HG03196 (cell line): Measurements from ENCODE around the gene ROR2.

Experiments
- ATAC-seq: cut with Tn5 transposase; IDR thresholded peaks from one replicate; pipeline ENCODE4 v1.9.1; 2021; ENCODE audit not compliant: unreplicated experiment

Gene ROR2

DNA sequence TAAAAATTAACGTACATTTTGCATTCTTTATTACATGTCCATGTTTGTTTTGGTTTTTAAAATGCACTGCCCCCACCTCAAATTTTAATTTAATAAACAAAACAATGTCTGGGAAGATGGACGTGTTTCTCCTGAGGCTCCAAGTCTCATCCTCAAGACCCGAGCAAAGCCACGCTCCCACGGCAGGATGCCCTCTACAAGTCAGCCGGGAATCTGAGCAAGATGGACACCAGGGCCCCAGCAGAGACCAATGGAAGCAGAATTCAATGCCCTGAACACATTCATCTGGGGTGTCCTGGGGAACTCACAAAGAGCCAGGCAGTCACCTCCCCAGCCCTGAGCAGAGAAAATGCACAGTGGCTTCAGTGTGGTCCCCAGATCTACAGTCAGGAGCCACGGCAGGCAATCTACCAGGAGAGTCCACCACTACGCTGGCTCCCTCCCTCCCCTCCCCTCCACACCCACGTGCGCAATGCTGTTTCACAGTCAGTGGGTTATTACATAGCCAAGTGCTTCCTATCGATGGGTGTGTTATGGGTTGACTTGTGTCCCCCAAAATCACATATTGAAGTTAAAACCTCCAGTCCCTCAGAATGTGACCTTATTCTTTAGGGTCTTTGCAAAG, 129.8 kb downstream of the ROR2 start:
- ATAC-seq: no peak

- ATAC-seq: no peak
These were observed 131.2 kb downstream of the ROR2 start for GRCh38 chr9:91818647-91819403.

- ATAC-seq: no peak
These were observed 131.8 kb downstream of the ROR2 start for GRCh38 chr9:91818225-91818585.

DNA sequence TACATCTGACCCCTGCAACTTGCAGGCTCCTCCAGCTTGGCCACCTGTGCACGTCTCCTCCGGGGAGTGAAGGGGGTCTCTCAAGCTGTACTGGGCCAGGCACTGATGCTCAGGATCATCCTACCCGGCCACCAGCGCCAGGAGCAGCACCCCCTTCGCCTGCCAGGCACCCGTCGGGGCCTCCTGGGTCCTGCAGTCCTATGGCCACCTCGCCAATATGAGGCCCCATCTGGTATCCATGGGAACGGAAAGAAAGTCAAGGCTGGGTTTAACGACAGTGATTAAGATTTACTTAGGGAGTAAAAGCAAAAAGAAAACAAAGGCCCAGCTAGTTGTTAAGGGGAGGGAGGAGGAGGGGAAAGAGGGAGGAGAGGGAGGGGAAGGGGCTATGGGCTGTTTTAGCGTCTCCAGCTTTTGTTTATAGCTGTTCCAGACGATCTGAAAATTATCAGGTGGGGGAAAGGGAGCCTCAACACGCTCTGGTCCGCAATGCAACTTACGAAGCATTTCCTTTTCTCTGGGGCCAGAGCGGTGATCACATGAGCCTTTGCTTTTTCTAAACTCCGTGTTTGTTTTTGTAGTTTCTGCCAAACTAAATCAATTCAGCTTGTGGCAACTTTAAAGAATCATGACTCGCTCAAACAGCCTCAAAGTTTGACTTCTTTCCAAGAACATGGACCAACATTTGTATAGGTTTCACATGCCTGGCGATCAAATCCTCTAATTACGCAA, 132.4 kb downstream of the ROR2 start:
- no peak for ATAC-seq

DNA sequence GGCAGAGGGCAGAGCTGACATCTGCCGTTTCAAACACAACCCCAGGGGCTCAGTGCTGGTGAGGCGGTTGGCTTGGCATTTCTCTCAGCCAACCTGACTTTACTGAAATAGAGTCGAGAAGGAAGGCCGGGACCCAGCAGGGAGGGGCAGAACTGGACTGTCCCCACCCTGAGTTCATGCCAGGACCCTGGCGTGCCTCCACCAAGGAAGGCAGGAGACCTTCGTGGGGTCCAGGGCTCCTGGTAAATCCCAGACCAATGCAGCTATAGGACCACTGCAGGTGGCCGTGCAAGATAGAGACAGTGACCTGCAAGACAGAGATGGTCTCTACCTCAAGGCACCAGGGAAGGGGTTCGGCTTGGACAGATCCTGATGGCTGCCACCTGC, 132.9 kb downstream of the ROR2 start:
- ATAC-seq: no peak

GRCh38 chr9:91816356-91816755, 133.7 kb downstream of the ROR2 start:
- no peak for ATAC-seq

GRCh38 chr9:91815896-91816295, 134.1 kb downstream of the ROR2 start:
- no peak for ATAC-seq

DNA sequence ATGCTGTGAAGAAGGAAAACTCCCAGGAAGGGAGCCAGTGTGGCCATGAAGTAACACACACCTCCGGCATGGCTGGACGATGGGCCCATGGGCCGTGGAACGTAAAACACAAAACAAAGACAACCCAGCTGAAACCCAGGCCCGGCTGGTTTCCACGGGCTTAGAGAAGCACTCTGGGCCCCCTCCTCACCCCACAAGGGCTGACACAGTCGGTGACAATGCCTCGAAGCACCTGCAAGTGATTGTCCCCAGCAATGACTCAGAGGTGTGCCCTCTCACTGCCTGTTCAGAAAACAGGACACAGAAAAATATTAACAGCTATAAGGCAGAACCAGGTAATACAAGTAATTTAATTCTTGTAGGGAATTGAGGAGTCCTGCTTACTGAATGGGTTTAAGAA, 135.3 kb downstream of the ROR2 start:
- ATAC-seq: no peak

- no peak for ATAC-seq
These were observed 135.8 kb downstream of the ROR2 start for GRCh38 chr9:91814201-91814600.

DNA sequence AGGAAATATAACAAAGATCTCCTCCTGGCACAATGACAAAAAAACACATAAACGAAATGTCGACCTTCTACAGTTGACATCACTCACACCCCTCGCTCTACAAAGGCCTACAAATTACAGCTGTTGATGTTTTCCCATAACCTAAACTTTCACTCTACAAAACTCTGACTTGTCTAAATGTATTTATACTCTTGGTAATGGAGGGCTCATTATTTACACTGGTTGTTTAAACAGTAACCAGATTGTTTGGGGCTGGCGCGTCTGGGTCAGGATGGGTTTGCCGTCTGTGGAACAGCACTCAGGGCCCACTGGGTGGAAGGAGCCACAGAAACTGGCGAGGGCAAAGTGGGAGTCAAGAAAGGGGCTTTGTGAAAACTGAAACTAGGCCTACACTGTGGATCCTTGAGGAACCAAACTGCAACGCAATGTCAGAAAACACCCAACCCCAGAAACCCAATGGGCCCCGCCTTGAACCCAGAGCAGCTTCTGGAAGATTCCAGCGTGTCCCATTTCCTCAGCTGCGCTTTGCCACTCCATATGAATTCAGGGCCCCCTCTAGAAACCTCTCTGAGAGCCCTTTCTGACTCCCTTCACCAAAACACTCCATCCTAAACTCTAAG, 136.7 kb downstream of the ROR2 start:
- no peak for ATAC-seq

- no peak for ATAC-seq
These were observed 137.8 kb downstream of the ROR2 start for GRCh38 chr9:91812191-91812590.

DNA sequence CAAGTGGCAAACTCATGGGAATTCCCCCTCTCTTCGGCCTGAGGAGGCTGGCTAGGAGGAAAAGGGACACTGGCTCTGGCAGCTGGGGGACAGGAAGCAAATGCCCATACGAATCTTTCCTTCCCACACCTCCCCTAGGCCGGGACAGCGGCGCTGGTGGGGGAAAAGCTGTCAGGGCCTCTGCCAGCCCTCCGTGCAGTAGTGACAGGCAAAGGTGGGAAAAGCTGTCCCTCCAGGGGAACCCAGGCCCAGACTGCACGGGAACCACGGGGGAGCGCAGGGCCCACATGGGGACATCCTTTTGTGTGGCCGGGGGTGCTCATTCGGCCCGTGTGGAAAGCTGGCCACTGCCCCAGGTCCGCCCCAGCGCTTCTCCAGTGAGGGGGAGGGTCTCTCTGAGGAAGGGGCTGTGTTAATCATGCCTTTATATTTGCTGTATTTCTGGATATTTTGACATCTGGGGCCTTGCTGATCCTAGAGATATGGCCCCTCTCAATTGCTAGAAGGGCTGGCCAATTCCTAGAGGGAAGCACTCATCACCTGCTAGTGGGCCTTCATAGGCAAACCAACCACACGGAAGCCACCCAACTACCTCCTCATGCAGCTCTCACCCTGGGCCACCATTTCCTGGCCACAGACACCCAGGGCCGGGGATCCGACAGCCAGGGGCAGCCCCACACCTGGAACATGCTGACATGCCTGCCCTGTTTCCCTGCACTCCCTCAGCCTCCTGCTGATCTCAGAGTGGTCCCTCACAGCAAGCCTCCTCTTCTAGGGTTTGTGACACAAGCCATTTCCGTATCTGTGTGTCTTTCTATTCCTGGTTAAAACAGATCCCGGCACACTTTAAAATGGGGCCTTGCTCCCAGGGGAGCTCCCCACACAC, 138.8 kb downstream of the ROR2 start:
- ATAC-seq: no peak

- no peak for ATAC-seq
These were observed 139.6 kb downstream of the ROR2 start for GRCh38 chr9:91810286-91810905.

DNA sequence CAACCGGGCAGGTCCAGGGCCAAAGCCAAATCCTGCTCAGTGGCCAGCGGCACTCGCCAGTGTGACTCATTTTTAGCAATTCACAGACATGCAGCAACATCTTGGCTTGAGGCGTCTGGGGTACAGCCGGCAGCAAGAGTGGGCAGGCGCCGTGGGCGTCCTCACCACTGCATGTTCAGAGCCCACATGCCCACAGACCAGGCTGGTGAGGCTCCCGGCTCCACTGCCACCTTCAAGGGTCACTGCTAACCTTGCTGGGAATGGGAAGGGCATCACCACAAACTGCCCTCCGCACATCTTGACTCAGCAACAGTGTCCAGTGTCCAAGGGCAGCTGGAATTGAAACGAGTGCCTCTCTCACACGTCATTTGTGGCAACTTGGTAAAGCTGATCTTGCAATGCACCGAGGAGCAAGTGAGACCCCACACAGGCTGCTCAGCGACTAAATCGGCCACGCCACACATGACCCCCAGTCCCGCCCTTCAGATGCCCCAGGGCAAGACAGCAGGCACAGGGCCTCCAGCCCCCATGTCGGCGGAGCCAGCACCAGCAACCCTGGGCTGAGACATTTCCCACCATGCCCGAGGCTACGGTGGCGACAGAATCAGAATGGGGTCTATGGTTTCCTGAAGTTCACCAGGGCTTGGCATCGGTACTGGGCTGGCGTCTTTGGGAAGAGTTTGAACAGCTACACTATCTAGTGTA, 140.3 kb downstream of the ROR2 start:
- no peak for ATAC-seq

DNA sequence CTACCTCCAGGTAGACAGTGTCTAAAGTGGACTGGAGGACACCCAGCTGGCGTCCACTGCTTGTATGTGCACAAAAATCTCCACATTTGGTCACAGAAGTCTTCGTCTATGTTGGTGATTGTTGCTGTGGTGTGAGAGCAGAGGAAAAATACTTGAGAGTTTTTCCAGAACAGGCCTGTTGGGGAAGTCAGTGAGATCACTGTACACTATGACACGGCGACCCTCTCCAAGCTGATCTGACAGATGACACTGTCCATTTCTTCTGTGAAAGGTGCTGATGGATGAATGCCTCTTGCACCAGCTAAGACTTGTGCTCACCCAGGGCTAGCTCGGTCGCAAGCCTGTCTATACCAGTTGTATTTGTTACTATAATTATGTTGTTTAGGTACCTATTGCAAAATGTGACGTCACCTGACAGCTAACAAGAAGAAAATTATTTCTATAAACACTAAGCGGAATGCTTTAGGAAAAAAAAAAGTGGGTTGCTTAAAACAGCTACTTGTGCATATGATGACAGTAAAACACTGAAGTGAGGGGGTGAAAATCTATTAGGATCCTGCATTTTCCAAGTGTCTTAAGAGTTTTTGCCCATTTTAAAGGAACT, 142.3 kb downstream of the ROR2 start:
- ATAC-seq: no peak

- ATAC-seq: no peak
These were observed 145.0 kb downstream of the ROR2 start for GRCh38 chr9:91805031-91805430.

- no peak for ATAC-seq
These were observed 145.9 kb downstream of the ROR2 start for GRCh38 chr9:91803970-91804752.

- no peak for ATAC-seq
These were observed 146.7 kb downstream of the ROR2 start for GRCh38 chr9:91803151-91803940.
